NCI-H1105 treated with DMSO at 0.1 percent for 48 hours (cell line): Measurements from ENCODE around the gene PPA2.
"Not testable (repeated sequence)": the region's sequence is repeated elsewhere in the genome, so short reads cannot be mapped to it uniquely, and the experiment has no call there.

Source experiments
- DNase-seq: peaks from one replicate; lab custom pipeline; 2025; lab: John Stamatoyannopoulos, UW

Gene PPA2

DNA sequence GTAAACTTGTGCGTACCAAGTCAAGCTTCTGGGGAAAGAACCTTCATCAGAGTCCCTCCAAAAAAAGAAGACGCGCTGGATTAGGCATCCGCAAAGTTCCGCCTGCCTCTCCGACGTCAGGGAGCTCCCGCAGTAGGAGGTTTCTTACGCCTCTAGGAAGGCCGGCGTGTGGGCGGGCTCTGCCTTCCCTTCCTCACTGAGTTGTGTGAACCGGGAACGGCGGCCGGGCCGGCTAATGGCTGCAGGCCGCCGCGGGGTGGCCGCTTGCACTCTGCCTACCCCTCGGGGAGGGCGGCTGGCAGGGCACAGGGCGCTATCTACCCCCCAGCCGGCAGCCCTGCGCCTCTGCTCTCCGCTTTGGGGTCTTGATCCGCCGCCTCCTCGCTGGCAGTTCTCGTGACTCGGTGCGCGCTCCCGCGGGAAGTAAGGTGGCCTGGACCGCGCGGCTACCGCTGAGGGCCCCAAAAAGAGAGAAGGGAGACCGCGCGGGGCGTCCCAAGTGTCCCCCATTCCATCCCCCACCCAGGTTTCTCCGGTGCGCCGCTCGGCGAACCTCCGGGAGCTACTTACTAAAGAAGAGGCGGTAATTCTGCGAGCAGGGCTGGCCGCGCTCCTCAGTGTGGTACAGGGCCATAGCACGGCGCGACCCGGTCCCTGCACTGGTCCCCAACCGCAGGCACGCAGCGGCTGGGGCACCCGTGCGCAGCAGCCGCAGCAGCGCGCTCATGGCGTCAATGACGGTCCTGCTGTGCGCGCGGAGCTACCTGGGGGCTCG lies at the start of gene PPA2:
Gene PPA2 (minus strand): TSS at position 739 of the 775 bp plus-strand sequence. CDS start 12 bp downstream, at position 727.
- DNase-seq: peak; percentile 66

DNA sequence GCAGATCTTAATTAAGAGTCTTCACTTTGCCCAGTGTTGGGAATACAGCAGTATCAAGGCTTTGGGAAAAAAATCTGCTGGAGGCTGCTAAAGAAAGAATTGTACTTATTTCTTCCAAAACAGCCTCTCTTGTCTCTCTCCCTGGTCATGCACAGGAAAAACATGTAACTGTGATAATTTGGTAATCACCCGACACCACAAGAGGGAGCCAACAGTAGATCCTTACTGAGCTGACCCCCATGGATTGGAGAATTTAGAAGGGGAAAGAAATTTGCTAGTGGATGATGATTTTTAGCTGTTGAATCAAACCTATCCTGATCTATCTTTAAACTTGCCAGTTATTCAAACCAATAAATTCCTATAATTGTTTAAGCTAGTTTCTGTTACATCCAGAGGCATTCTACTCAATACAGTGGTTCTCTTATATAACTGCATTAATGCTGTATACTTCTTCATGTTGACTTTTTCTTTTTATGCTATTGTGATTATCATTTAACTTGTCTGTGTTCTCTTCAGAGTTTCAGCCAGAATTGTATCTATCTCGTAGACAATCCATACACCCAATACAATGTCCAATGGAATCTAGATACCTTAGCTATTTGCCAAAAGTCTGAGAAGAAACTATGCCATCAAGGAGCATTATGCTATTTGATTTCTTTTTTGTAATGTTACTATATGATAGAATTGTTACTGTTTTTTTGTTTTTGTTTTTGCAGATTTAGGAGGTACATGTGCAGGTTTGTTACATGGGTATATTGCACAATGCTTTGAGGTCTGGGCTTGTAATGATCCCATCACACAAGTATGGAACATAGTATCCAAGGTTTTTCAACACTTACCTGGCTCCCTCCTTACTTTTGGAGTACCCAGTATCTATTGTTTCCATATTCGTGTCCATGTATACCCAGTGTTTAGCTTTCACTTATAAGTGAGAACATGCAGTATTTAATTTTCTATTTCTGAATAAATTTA lies 47.2 kb upstream of the PPA2 start:
- DNase-seq: peak; percentile 32

DNA sequence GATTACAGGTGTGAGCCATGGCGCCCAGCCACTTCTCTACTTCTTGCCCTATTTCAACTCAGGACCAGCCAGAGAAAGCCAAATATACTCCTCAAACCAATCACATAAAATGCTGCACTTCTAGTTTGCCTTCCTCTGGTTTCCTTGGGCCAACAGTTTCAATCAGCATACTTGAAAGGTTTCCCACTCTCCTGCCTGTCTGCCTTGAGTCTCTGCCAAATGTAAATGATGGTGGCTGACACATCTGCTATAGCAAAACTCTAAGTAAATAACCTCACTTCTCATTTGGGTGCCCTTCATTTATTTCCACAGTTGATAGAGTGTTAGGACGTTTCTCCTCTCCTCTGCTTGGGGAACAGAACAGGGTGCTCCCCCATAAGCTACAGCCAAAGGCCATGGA lies 36.4 kb upstream of the PPA2 start:
- peak; percentile 32 for DNase-seq

DNA sequence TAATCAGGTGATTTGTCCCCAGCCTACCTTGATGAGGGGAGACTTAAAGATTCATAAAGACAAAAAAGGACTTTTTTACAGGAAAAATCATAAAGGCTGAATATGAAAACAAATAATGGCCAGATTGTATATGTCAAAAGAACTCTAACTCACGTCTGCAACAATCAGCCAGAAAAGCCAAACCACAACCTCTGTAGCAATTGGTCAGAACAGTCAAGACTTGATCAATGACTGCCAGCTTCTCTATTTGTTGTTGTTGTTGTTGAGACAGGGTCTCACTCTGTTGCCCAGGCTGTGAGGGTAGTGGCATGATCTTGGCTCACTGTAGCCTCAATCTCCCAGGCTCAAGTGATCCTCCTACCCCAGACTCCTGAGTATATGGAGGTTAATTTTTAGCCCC lies 35.9 kb upstream of the PPA2 start:
- no peak for DNase-seq

DNA sequence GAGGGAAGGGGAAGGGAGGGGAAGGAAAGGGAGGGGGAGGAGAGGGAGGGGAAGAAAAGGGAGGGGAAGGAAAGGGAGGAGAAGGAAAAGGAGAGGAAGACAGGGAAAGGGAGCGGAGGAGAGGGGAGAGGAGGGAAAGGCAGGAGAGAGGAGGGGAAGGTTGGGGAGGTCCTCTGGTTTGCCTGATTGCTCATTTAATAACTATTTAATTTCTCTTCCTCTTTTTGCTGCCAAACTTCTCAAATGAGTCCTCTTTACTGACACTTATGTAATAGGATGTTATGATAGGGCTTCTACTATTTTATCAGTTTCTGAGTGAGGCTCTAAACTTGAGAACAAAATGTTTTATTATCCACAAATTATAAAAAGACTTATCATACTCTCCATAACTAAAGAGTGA lies 35.4 kb upstream of the PPA2 start:
- no peak for DNase-seq

DNA sequence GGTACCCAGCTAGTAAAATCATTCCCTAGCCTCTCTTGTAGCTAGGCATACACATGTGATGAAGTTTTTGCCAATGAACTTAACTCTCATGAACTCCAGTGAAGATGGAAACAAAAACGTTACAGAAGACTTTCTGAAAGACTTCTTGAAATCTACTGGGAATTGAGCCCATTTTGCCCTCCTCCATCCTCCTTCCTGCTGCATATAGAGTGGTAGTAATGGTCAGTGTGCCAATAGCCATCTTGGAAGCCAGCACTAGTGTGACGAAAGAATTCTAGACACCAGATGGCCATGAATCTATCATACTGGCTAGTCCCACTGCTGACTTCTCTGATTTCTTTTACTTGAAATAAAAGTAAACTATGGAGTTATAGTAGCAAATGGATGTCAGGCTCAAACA lies 30.9 kb upstream of the PPA2 start:
- no peak for DNase-seq

DNA sequence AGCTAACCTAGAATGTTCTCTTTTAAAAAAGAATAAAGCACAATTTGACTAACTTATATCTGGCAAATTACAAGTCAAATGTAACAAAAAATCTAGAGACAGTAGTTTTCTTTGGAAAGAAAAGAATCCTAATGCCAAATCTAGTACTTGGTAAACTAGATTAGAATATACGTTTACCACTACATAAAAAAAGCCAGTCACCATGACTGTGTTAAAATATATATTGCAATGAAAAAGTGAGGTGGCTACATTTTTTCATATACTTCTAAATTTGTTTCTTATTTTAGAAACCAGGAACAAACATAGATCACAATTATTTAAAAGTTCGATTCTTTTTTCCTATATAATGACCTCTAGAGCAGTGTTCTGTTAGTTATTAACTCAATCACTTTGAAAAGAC lies 29.6 kb upstream of the PPA2 start:
- DNase-seq: no peak

DNA sequence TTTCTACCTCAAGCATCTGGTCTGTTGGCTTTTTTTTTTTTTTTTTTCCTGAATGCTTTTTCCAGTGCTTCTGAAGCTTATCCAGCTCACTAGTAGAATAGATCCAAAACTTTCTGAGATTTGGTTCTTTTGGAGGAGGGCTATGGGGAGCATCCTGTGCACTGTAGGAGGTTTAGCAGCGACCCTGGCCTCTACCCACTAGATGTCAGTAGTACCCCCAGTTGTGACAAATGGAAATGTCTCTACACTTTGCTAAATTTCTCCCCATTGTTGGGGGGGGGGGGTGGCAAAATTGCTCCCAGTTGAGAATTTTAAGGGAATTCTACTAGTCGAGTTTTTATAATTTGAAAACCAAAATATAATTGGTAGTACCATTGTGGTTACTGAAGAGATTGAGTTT lies 23.0 kb upstream of the PPA2 start:
- no peak for DNase-seq

DNA sequence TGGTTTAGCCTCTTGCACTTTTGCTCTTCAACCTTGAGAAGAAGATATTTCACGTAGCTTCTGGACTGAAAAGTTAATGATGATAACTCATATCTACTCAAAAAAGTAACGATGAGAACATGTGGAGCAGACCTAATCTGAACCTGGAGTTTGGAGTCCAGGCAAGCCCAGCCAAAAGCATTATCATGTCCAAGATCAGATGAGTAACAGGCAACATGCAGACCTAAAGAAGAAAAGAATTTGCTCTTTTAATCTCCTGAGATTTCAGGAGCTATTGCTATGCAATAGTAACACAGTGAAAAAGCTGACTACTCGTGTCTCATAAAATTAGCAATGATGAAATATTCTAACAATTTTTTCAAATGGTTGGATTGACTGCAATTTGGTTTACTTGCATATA lies 21.8 kb upstream of the PPA2 start:
- DNase-seq: no peak

DNA sequence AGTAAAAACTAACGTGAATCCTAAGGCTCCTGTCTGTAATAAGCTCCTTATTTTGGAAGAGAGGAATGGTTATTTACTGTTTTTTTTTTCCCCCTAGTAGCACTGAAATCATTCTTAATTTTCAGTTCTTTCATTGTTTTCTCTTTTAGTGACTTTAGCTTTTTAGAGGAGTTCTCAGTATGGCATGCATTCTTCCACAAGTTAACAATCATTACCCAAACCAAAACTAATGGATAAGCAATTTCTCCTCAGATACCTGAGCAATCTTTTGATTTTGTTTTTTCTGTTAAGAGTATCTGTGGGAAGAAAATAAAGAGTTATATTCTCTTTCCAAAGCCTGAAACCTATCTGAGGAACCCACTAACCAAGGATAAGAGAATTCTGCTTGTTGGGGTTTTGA lies 16.7 kb upstream of the PPA2 start:
- DNase-seq: no peak

DNA sequence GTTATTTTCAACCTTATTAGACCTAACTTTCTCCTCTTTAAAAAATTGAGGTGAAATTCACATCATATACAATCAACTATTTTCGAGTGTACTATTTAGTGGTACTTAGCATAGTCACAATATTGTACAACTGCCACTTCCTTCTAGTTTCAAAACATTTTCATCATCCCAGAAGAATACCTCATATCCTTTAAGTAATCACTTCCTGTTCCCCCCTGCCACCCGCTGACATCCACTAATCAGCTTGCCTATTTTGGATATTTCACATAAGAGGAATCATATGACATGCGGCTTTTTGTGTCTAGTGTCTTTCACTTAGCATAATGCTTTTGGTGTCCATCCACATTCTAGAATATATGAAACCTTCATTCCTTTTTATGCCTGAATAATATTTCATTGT lies 10.0 kb upstream of the PPA2 start:
- no peak for DNase-seq

DNA sequence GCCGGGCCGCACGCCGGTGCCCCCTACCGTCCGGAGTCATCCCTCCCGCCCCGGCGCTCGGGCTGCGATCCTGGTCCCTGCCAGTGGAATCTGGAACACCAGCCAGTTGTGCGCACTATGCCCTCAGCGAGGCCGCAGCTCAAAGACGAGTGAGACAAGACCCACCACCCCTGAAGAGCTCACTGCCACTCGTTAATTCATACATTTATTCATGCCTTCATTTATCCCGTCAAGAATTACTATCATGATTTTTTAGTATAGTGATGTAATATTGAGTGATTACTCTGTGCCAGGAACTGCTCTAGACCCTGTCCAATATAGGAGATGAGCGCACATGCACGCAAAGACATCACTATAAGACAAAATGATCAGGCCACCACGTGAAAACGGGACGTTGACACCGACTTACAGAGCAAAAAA lies 247 bp upstream of the PPA2 start:
- DNase-seq: peak; percentile 75

DNA sequence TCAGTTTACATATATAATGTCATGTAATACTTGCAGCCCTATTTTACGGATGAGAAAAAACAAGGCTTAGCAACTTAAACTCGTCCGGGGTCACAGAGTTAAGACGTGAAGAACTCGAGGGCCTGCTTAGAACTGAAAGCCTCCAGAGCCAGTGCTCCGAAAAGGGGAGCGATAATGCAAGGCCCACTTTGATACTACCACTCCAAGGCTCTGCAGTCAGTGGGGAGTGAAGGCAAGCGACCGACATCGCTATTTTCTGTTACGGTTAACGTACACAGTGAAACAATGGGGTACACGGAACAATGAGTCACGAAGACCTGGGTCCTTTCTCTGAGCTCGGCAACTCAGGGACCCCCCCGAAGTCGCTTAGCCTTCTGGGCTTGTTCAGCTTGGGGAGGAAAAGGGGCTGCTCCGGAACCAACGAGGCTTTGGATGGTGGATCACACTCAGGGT lies 965 bp downstream of the PPA2 start:
- peak; percentile 40 for DNase-seq

DNA sequence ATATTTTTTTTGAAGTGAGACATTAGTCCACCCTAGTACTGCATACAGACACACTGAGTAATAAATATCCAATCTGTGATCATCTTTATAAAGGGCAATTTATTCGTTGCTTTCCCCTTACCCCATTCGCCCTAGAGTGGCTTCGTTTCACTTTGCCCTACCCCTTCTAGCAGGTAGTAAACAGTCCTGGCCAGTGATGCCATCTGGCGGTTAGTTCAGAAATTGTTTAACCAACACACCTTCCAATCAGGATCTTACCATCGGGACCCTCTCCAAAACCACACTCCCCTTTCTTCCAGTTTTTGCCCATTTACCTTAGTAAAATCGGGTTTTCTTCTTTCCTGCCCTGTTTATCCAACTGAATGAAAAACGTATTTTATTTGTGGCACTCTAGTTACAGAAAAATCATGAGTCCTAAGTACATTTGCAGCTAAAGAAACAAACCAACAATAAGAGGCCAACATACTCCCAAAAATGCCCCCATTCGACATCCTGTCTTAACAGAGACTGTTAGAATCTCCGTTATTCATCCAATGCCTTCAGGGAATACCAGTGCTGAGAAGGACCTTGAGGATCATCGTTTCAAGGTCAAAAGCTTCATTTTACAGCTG lies 2.2 kb downstream of the PPA2 start:
- peak; percentile 60 for DNase-seq

DNA sequence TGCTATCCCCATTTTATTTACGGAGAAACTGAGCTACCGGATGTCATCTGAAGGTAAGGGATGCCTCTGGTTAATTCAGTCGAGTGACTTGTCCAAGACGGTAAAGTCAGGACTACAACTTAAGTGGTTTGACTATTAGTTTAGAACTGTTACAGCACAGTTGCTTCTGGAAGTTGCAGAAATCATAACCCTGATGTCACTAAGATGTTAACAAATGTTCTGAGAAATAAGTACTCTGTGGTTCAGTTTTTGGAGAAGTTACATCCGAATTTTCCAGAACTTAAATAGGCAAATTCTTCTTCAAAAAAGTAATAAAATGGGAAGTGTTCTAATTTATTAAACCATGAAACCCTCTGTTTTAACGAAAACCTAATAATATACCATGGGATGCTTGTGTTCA lies 3.1 kb downstream of the PPA2 start:
- DNase-seq: no peak

DNA sequence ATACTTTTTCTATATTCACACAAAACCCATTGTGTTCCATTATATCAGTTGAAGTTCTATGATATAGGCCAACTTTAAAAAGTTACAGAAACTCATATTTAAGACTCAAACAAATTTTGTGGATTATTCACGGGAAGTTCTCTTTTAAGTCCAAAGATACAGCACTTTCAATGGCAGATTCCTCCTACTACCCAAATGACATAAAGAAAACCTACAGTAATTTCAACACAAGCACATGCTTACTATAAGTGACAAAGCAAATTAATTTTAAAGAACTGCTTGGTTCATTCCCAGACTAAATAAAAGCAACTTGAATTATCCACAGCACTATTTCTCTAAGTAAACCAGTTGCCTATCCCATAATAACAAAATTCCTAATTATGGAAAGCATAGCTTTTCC lies 4.1 kb downstream of the PPA2 start:
- DNase-seq: no peak

DNA sequence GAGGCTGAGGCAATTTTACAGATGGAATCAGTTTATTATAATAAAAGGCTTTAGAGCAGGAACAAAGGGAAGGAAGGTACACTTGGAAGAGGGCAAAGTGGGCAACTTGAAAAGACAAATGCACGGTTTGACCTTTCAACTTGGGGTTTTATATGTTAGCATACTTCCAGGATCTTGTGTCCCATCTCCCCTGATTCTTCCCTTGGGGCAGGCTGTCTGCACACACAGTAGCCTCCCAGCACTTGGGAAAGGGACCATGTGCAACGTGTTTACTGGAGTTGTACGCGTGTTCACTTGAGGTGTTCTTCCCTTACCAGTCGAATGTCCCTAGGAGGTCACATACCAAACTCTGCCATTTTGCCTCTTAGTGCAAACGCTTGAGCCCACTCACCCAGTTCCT lies 7.3 kb downstream of the PPA2 start:
- DNase-seq: no peak

DNA sequence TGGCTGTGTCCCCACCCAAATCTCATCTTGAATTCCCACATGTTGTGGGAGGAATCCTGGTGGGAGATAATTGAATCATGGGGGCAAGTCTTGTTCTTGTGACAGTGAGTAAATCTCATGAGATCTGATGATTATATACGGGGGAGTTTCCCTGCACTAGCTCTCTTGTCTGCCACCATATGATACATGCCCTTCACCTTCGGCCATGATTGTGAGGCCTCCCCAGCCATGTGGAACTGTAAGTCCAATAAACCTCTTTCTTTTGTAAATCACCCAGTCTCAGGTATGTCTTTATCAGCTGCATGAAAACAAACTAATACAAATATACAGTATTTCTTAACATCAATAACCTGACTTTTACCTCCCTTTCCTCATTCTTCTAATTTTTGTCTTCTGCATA lies 9.3 kb downstream of the PPA2 start:
- not testable (repeated sequence) for DNase-seq

DNA sequence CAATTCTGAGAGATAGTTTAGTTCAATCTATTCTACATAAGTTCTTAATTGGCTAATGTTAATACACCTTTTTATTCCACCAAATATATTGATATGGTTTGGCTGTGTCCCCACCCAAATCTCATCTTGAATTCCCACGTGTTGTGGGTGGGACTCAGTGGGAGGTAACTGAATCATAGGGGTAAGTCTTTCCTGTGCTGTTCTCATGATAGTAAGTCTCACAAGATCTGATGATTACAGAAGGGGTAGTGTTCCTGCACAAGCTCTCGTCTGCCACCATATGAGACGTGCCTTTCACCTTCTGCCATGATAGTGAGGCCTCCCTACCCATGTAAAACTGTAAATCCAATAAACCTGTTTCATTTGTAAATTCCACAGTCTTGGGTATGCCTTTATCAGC lies 11.3 kb downstream of the PPA2 start:
- DNase-seq: no peak

DNA sequence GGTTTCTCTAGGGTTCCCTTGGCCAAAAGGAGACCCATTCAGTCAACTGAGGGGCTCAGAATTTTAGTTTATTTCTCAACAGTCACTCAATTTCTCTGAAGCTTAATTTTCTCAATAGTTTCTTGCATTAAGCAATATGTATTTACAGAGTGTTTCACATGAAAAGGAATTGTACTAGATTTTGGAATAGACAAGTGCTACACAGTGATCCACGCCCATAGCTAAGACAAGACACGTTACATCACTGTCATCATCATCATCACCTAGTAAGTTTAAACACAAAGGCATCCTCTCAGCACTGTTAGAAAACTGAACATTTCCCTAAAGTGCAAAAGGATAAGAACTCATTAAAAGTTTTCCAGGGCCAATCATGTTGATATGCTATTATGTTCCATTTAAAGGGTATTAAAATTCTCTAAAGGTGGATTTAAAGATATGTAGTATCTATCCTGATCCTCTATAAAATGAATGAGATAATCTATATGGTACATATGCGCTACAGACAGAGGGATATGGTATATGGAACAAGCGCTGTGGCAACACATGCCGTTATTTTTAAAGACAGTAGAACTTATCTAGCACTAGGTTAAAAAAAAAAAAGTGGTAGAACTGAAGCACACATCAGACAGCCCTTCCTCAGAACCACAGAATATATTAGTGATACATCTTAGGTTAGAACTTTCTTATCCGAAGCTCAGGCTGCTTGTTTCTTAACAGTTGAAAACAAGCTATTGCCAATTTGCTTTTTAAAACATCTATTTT lies 12.1 kb downstream of the PPA2 start:
- no peak for DNase-seq

DNA sequence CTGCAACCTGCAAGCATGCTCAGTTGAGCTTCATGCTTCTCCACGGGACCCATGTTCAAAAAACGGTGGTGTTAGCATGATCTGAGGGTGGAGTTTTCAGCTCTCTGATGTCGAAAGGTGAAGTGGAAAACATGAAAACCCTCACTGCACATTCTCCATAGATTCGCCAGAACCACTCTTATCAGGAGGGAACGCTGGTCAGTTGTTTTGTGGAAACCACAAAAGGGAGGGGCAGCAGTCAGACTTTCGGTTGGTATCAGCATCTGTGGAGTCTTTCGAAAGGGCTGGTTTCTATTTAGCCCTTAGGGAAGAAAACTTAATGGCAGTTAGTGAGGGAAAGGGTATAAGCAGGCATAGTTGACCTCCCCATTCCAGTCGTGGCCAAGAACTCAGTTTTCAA lies 12.6 kb downstream of the PPA2 start:
- no peak for DNase-seq

DNA sequence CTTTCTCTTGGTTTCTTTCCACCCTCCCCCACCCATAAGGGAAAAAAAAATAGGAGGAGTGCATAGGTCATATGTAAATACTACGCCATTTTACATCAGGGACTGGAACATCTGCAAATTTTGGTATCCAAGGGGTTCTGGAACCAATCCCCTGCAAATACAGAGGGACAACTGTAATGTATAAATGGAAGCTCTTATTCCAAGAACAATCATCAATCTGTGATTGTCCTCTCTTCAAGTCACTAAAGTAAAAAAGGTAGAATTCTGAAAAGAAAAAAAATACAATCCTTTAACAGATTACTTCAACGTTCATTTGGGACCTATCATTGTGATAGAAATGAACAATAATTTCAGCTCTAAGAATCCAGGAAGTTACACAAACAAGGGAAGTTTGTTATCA lies 13.6 kb downstream of the PPA2 start:
- no peak for DNase-seq
